Measurements from ENCODE around the gene PSMD11.

The PSMD11 gene

GRCh38 chr17:32470405-32471167 is 26.3 kb downstream of the PSMD11 start:
- no peak for DNase-seq

DNA sequence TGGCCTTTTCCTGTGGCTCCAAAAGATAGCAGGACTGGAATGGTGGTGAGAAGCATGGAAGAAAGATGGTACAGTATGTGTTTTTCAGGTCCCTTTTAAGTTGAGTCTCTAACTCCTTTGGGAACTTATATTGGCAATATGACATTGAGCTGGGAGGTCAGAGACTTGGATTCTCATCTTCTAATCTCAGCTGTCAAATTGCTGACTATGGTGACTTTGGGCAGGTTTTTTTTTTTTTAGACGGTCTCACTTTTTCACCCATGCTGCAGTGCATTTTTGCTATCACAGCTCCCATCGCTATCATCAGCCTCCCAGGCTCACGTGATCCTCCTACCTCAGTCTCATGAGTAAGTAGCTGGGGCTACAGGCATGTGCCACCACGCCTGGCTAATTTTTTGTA is 27.3 kb downstream of the PSMD11 start:
- no peak for DNase-seq

GRCh38 chr17:32475258-32475657 is 30.9 kb downstream of the PSMD11 start:
- DNase-seq = no peak

- no peak for DNase-seq
Observed at GRCh38 chr17:32477220-32477619, 32.9 kb downstream of the PSMD11 start.

DNA sequence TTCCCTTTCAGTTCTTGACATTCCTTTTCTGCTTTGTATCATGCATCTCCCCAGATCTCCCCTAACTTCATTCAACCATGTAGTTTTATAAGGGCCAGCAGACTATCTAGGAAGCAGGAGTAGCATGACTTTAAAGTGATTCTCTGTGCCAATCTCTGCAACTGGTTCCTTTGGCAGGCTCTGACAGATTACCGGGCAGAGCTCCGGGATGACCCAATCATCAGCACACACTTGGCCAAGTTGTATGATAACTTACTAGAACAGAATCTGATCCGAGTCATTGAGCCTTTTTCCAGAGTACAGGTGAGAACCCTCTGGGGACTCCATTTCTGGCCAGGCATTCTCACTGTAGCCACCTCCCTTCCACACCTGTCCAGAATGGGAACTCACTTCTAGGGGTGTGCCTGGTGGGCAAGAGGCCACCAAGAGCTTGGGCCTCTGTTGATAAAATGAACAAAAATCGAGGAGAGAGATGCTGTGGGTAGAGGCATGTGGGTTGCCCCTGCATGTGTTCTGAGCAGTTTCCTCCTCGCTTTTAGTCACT is 34.8 kb downstream of the PSMD11 start:
- no peak for DNase-seq

DNA sequence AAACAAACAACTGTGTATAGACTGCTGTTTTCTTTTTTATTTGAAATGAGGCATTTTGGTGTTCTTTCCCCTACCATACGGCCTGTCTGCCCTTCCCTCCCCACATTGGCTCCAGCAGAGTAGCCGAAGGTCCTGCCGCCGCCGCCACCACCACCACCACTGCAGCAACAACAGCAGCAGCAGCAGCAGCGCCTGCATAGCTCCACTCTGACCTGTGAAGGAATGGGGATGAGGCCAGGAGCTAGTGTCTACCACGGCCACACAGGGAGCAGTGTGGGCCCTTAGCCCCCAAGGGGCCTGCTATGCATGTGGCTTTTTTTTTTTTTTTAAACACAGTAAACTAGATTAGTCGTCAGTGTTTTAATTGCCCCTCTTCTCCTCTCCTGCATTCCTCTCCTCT is 36.9 kb downstream of the PSMD11 start:
- DNase-seq = no peak

DNA sequence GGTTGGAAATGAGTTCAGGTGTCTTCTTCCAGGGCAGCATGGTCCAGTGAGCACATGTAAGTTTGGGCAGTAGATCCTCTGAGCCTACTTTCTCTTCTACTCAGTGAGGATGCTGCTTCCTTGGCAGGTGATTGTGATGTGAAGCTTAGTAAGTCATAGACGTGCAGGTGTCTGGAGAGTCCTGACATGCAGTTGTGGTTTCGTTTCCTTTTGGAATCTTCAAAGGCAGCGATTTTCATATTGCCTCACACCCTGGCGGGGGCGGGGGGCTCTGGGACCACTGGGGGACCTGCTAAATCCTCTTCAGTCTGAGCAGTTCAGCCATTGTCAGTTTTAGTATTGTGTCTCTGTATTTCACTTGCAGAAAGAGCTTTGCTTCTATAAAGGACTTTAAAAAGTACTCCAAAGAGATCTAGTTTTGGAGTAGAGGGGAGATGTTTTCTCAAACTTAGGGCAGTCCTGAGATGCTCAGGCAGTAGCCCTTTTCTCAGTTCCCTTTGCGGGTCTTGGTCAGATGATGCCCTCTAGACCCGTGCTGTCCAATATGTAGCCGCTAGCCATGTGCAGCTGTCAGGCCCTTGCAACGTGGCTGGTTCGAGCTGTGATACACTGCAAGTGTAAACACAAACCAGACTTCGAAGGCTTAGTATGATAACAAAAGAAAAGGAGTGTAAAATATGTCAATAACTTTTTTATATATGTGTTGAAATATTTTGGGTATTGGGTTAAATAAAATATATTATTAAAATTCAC is 38.4 kb downstream of the PSMD11 start:
- no peak for DNase-seq

GRCh38 chr17:32483451-32484019 is 39.2 kb downstream of the PSMD11 start:
- no peak for DNase-seq

DNA sequence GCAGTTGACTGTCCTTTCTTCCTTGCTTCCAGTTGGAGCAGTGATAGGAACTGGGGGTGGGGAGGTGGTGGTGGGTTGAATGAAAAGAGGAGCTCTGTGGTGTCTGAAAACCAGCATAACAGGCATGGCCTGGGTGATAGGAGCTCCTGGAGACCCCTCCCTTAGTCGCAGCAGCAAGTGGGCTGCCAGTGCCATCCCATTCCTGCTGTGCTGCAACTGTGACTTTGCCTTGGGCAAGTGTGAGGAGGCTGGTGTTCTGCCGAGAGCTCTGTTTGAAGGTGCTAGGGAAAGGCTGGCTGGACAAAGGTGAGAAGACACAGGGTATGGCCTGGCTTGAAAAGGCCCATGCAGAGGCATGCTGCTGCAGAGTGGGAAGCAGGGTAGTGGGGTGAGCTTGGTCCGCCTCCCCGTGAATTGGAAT is 39.7 kb downstream of the PSMD11 start:
- no peak for DNase-seq

DNA sequence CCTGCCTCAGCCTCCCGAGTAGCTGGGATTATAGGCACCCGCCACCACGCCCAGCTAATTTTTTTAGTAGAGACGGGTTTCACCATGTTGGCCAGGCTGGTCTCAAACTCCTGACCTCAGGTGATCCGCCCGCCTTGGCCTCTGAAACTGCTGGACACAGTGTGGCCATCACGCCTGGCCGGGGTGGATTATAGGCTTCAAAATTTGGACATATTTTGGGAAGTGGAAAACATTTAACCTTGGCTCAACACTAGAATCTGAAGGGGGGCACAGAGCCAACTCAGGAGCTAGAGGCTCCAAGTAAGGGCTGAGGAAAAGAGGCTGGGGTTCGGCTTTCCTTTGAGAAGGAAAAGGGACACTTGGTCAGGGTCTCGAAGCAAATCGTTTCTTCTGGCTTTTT is 40.3 kb downstream of the PSMD11 start:
- no peak for DNase-seq

- no peak for DNase-seq
Observed at GRCh38 chr17:32485261-32486110, 41.2 kb downstream of the PSMD11 start.

DNA sequence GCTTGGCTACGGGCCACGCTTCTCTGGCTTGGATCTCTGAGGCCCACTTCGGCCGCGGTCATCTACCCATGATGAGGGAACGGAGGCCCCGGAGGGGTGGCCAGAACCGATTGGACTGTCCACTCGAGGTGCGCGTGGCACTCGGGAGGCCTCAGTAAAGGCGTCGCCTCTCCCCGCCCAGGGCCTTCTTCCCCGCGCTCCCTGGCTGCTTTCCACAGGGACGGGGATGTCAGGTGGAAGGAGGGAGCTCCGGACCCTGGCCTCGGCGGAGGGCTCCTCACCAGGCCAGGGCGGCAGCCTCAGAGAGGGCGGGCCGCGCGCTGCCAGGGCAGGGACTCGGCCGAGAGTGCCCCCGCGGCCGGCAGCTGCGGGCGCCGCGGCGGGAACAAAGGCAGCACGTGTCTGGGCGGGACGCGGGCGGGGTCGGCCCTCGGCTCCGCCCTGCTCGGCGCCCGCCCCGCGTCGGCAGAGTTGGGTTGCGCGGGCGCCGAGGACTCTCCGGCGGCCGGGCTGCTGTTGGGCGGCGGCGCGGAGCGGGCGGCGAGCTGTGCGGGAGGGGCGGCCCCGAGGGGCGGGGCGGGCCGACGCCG is 41.9 kb downstream of the PSMD11 start:
- peak; percentile 76 for DNase-seq

- DNase-seq = peak; percentile 78
Observed at GRCh38 chr17:32486701-32487472, 42.6 kb downstream of the PSMD11 start, which contains the start of gene CDK5R1. Gene CDK5R1, plus strand, starts transcription at chr17:32486993. Its CDS starts 628 bp downstream, at chr17:32487621.

DNA sequence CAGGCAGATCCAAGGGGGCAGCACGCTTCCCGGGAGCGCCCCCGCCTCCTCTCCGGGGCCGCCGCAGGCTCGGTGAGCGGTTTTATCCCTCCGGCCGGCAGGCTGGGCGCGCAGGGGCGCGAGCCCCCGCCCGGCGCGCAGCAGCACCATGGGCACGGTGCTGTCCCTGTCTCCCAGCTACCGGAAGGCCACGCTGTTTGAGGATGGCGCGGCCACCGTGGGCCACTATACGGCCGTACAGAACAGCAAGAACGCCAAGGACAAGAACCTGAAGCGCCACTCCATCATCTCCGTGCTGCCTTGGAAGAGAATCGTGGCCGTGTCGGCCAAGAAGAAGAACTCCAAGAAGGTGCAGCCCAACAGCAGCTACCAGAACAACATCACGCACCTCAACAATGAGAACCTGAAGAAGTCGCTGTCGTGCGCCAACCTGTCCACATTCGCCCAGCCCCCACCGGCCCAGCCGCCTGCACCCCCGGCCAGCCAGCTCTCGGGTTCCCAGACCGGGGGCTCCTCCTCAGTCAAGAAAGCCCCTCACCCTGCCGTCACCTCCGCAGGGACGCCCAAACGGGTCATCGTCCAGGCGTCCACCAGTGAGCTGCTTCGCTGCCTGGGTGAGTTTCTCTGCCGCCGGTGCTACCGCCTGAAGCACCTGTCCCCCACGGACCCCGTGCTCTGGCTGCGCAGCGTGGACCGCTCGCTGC is 43.3 kb downstream of the PSMD11 start:
- no peak for DNase-seq

DNA sequence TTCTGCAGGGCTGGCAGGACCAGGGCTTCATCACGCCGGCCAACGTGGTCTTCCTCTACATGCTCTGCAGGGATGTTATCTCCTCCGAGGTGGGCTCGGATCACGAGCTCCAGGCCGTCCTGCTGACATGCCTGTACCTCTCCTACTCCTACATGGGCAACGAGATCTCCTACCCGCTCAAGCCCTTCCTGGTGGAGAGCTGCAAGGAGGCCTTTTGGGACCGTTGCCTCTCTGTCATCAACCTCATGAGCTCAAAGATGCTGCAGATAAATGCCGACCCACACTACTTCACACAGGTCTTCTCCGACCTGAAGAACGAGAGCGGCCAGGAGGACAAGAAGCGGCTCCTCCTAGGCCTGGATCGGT is 43.9 kb downstream of the PSMD11 start:
- DNase-seq = no peak

GRCh38 chr17:32488604-32489180 is 44.4 kb downstream of the PSMD11 start:
- DNase-seq = no peak

GRCh38 chr17:32489320-32490100 is 45.2 kb downstream of the PSMD11 start:
- no peak for DNase-seq

GRCh38 chr17:32490101-32490482 is 45.8 kb downstream of the PSMD11 start:
- DNase-seq = no peak

DNA sequence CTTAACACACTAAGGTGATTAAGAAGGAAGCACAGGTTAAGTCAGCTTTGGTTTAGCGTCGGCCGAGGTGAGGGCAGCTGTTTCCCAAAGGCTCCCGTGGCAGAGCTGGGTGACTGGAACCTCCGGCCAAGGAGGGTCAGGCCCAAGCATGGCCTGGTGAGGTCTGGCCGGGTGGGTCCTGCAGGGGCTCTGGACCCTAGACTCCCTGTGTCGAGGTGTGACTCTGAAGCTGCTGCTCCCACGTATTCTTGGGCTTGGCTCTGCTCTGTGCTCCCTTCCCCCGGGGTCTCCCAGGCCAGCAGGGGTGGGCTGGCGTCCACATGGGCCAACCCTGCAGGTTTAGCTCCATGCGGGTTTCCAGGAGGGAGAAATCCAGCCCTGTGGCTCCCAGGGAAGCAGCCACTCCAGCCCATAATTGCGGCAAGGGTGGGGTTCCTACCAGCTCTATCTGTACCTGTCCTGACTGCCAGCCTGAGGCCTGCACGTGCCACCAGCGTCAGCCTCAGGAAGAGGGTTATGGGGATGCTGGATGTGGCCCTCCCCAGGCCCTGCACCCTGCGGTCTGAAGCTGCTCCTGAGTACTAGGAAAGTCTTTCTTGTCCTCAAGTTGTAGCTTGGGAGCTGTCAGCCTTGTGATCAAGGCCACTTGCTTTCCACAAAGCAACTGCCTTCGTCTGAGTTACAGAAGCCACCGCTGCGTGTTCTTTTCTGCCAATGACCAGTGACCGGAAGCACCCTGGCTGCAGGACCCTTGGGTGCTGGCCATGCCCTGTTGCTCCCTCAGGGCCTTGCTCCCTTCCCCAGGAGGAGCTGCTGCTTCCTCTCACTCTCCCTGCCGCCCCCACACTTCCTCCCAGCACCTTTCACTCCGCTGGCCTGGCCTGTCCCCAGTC is 47.3 kb downstream of the PSMD11 start:
- DNase-seq = peak; percentile 53

All from stimulated activated CD8-positive, alpha-beta memory T cell treated with anti-CD3 and anti-CD28 coated beads, Interleukin-4, amount 100 ng/mL, for 48 hours (primary cell).